Right lung (tissue), 10 donors: Measurements from ENCODE around the gene OR1B1. TPM values are rescaled to one million over a fixed set of nuclear protein-coding genes. Genes with fewer than 3 reads are reported as not detected.
"Not testable (repeated sequence)": the region's sequence is repeated elsewhere in the genome, so short reads cannot be mapped to it uniquely, and the experiment has no call there.

Source experiments
- DNase-seq, 2 donors: peaks; one replicate each; pipeline ENCODE4 v3.0.0-alpha.2; 2013
- long read RNA-seq, 8 donors: transcript quantifications; one replicate each; lab custom pipeline, GENCODE V29; 2026
- polyA plus RNA-seq, 5 donors: library from polyadenylated mRNA; unstranded; fragments of 120-200 nt; gene quantifications; one replicate each; pipeline versions ENCODE4 v1.2.1 to v1.2.3, GENCODE V29; 2013; ENCODE audit warnings: inconsistent platforms in 1 of 5, low replicate concordance in 1 of 5; ENCODE audit not compliant: insufficient read length in 5 of 5, insufficient read depth in 1 of 5

OR1B1 gene
- polyA plus RNA-seq: not detected
- long read RNA-seq, donor 1: 0 reads
- long read RNA-seq, donor 2: 0 reads
- long read RNA-seq, donor 3: 0 reads
- long read RNA-seq, donor 4: 0 reads
- long read RNA-seq, donor 5: 0 reads
- long read RNA-seq, donor 6: 0 reads
- long read RNA-seq, donor 7: 0 reads
- long read RNA-seq, donor 8: 0 reads

- no peak for DNase-seq
These were observed at the start of gene OR1B1 for GRCh38 chr9:122657527-122657926. OR1B1 (minus strand) TSS chr9:122657627.

GRCh38 chr9:122695696-122696095 is 38.3 kb upstream of the OR1B1 start:
- no peak for DNase-seq

- DNase-seq: no peak
These were observed 27.4 kb upstream of the OR1B1 start for GRCh38 chr9:122684851-122685250.

- no peak for DNase-seq
These were observed 15.1 kb upstream of the OR1B1 start for GRCh38 chr9:122672481-122672880.

- DNase-seq: no peak
These were observed 4.0 kb upstream of the OR1B1 start, which contains the start of gene OR1L1 for GRCh38 chr9:122661416-122661815. OR1L1 (plus strand) TSS chr9:122661716; CDS start chr9:122661716, 0 bp downstream.

GRCh38 chr9:122656378-122656777 is 1.0 kb downstream of the OR1B1 start:
- DNase-seq: peak; percentile 6 to 11

GRCh38 chr9:122642226-122642625 is 15.2 kb downstream of the OR1B1 start:
- no peak for DNase-seq

- DNase-seq: no peak
These were observed 37.4 kb downstream of the OR1B1 start for GRCh38 chr9:122619996-122620395.

- no peak for DNase-seq
These were observed 43.1 kb downstream of the OR1B1 start, which contains the start of gene OR1Q1 for GRCh38 chr9:122614362-122614761. OR1Q1 (plus strand) TSS chr9:122614738; CDS start chr9:122614738, 0 bp downstream.

- no peak for DNase-seq
These were observed 47.6 kb downstream of the OR1B1 start for GRCh38 chr9:122609804-122610203.

GRCh38 chr9:122606587-122606986 is 50.8 kb downstream of the OR1B1 start:
- DNase-seq: no peak

GRCh38 chr9:122605691-122606090 is 51.7 kb downstream of the OR1B1 start:
- no peak for DNase-seq

GRCh38 chr9:122583284-122583683 is 74.1 kb downstream of the OR1B1 start, which contains the start of gene OR1L8:
OR1L8 (minus strand) TSS chr9:122583384; CDS start chr9:122568477, 14,907 bp downstream.
- DNase-seq: not testable (repeated sequence)

GRCh38 chr9:122580360-122580759 is 77.1 kb downstream of the OR1B1 start:
- DNase-seq: no peak

GRCh38 chr9:122579874-122580273 is 77.6 kb downstream of the OR1B1 start:
- no peak for DNase-seq

Other genes with a start within 250 kb of the OR1B1 start
- gene OR1J1, start 179.7 kb downstream of the OR1B1 start, polyA plus RNA-seq: not detected
- gene OR1J2, start 146.8 kb downstream of the OR1B1 start, polyA plus RNA-seq: not detected
- not detected for gene OR1J4, start 138.5 kb downstream of the OR1B1 start, polyA plus RNA-seq
- not detected for gene OR1N1, start 130.3 kb downstream of the OR1B1 start, polyA plus RNA-seq
- not detected for gene OR1N2, start 104.5 kb downstream of the OR1B1 start, polyA plus RNA-seq
- under 1 TPM; 0.12 to 0.39 (median 0.28) TPM for gene OR1L8, start 74.2 kb downstream of the OR1B1 start, polyA plus RNA-seq
- not detected for gene OR1Q1, start 42.9 kb downstream of the OR1B1 start, polyA plus RNA-seq
- not detected for gene OR1L1, start 4.1 kb upstream of the OR1B1 start, polyA plus RNA-seq
- gene OR1L3, start 17.5 kb upstream of the OR1B1 start, polyA plus RNA-seq: not detected
- gene OR1L4, start 66.4 kb upstream of the OR1B1 start, polyA plus RNA-seq: not detected
- not detected for gene OR1L6, start 84.7 kb upstream of the OR1B1 start, polyA plus RNA-seq
- gene OR5C1, start 131.3 kb upstream of the OR1B1 start, polyA plus RNA-seq: not detected
- gene OR1K1, start 142.5 kb upstream of the OR1B1 start, polyA plus RNA-seq: not detected
- gene PDCL, start 171.0 kb upstream of the OR1B1 start, polyA plus RNA-seq: 10 to 100 TPM; 35.9 to 48.6 (median 40.2) TPM
- 10 to 100 TPM; 27.6 to 44.1 (median 41.7) TPM for gene RC3H2, start 247.7 kb upstream of the OR1B1 start, polyA plus RNA-seq